Gastroesophageal sphincter (tissue), 4 donors: Measurements from ENCODE around the gene MORN5. TPM values are rescaled to one million over a fixed set of nuclear protein-coding genes. Genes with fewer than 3 reads are reported as not detected.

Source experiments
- ATAC-seq: fragments of 150-250 bp; one replicate; pipeline ENCODE4 v1.9.1; 2016; ENCODE audit warnings: mild to moderate bottlenecking, moderate library complexity
- H3K27ac ChIP-seq, 4 donors: fragments of 200-600 bp; sonication (generic) in 3 of 4; 1 replicate in 3 of 4; 2 replicates in 1 of 4; pipeline ENCODE4 v1.5.1; 2016 to 2019
- H3K27me3 ChIP-seq: fragments of 200-600 bp; sonication (generic); one replicate; pipeline ENCODE4 v1.5.1; 2019
- H3K36me3 ChIP-seq, 2 donors: fragments of 200-600 bp; sonication (generic); one replicate each; pipeline ENCODE4 v1.5.1; 2019; ENCODE audit warnings: control low read depth in 1 of 2
- H3K4me1 ChIP-seq, 3 donors: fragments of 200-600 bp; sonication (generic); 1 replicate in 2 of 3; 2 replicates in 1 of 3; pipeline ENCODE4 v1.5.1; 2016 to 2019; ENCODE audit warnings: control low read depth in 2 of 3
- H3K4me3 ChIP-seq, 2 donors: fragments of 200-600 bp; sonication (generic); one replicate each; pipeline ENCODE4 v1.5.1; 2019; ENCODE audit warnings: mild to moderate bottlenecking in 1 of 2, moderate library complexity in 1 of 2
- H3K9me3 ChIP-seq, 3 donors: fragments of 200-600 bp; sonication (generic); one replicate each; pipeline ENCODE4 v1.5.1; 2017 to 2019; ENCODE audit warnings: control low read depth in 2 of 3
- EP300 ChIP-seq: sonication (generic); formaldehyde crosslinking; IDR thresholded peaks from one replicate; pipeline ENCODE4 v1.6.1; 2017; ENCODE audit warnings: antibody characterized with exemption, mild to moderate bottlenecking
- POLR2A ChIP-seq, 2 donors: fragments of 450-650 bp; IDR thresholded peaks; one replicate each; pipeline ENCODE4 v1.6.1; 2017; ENCODE audit warnings: antibody characterized with exemption in 2 of 2, mild to moderate bottlenecking in 2 of 2, moderate library complexity in 1 of 2
- POLR2AphosphoS5 ChIP-seq: sonication (generic); formaldehyde crosslinking; IDR thresholded peaks from one replicate; pipeline ENCODE4 v1.6.1; 2017; ENCODE audit warnings: antibody characterized with exemption
- WGBS, 2 donors: methylation state at CpG; one replicate each; pipeline ENCODE4 v1.1.5; 2018; ENCODE audit warnings: low coverage in 1 of 2; 5-methylcytosine and 5-hydroxymethylcytosine counted together
- total RNA-seq, 4 donors: library from RNA; depleted of rRNA; stranded (reverse); fragments of >200 nt; gene quantifications; one replicate each; pipeline ENCODE4 v1.1.0, GENCODE V29; 2016
- TF ChIP-seq, protein P1 (sequence below), 4 experiments: fragments of 200-600 bp in 2 of 4; fragments of 450-650 bp in 2 of 4; sonication (generic) in 1 of 4; IDR thresholded peaks; one replicate each; pipeline ENCODE4 v1.5.1; 2017 to 2019; ENCODE audit warnings: antibody characterized with exemption in 4 of 4, mild to moderate bottlenecking in 2 of 4, moderate library complexity in 2 of 4

MORN5 gene
- total RNA-seq, 4 donors from 2014 or later, result 6.2 TPM; not detected in 3

DNA sequence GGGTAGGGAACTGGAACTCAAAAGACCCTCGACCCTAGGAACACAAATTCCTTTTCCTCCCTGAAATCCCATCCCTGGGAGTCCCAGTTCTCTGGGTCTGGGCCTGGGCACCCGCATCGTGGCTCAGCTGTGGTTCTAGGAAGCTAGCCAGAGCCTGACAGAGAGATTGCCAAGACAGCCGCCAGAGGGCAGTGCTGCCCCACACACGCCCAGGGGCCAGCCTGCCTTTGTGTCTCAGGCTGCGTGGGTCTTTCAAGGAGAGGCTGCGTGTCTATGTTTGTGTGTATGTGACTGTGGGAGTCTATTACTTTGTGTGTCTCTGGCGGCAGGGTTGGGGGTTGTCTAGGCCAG lies 34.6 kb upstream of the MORN5 start:
- TF ChIP-seq, protein P1, sequence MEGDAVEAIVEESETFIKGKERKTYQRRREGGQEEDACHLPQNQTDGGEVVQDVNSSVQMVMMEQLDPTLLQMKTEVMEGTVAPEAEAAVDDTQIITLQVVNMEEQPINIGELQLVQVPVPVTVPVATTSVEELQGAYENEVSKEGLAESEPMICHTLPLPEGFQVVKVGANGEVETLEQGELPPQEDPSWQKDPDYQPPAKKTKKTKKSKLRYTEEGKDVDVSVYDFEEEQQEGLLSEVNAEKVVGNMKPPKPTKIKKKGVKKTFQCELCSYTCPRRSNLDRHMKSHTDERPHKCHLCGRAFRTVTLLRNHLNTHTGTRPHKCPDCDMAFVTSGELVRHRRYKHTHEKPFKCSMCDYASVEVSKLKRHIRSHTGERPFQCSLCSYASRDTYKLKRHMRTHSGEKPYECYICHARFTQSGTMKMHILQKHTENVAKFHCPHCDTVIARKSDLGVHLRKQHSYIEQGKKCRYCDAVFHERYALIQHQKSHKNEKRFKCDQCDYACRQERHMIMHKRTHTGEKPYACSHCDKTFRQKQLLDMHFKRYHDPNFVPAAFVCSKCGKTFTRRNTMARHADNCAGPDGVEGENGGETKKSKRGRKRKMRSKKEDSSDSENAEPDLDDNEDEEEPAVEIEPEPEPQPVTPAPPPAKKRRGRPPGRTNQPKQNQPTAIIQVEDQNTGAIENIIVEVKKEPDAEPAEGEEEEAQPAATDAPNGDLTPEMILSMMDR (IDR thresholded peaks at IDR 0.05), result peak in 3 of 4 experiments; percentile 94 to 97 (median 96)
- TF ChIP-seq POLR2AphosphoS5 (no peak), POLR2A (IDR thresholded peaks at IDR 0.05) (no peak), EP300 (no peak)
- H3K27me3 ChIP-seq, result peaks cover 30% of the 10 kb centered on the region
- peak; percentile 76 for ATAC-seq
- 0 to 3% methylated on average over 1 to 7 of the region's 8 CpGs for WGBS, 2 donors
- H3K9me3 ChIP-seq, result no peaks in the 10 kb centered on the region
- no peak overlapping the region for H3K4me3 ChIP-seq
- H3K27ac ChIP-seq, result no peak overlapping the region
- no peaks in the 10 kb centered on the region for H3K36me3 ChIP-seq
- peaks cover 0 to 35% (median 16%) of the 10 kb centered on the region in 3 donors for H3K4me1 ChIP-seq

DNA sequence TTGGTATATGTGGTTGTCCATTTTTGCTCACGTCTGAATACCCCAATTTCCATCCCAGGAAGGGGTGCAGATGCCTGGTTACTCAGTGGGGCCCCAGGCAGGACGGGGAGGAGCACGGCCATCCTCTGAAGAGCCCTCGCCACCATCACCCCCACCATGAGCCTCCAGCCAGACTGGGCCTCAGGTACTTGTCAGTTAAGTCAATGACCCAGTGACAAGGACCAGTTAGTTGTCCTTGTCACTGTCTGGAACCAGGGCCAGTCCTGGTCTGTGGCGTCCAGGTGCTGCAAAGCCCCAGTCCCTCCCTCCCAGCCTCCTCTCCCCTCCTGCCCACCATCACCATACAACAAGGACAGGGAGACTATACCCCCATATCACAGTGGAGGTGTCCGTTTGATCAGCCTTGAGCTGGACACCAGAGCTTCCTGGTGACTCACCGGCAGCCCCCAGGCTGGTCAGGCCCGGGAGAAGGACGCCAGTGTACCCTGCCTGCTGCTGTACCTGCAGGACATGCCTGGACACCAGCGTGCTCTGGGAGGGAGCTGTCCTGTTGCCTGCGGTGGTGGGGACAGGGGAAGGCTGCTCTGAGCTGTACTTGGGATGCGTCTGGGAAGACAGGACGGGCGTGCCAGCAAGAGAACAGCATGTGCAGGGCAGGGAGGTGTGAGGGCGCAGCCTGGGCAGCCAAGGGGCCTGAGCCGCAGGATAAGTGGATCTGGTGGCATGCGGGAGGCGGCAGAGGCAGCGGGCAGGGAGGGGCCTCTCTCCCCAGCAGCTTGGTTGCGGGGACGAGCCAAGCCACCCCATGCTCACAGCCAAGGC lies 34.0 kb upstream of the MORN5 start:
- no peaks in the 10 kb centered on the region for H3K36me3 ChIP-seq
- H3K27ac ChIP-seq, result peak overlapping the region in 2 of 4 donors; percentile 9 to 51
- peaks cover 0 to 36% (median 16%) of the 10 kb centered on the region in 3 donors for H3K4me1 ChIP-seq
- ATAC-seq, result no peak
- H3K27me3 ChIP-seq, result peaks cover 30% of the 10 kb centered on the region
- peak overlapping the region in 1 of 2 donors; percentile 44 for H3K4me3 ChIP-seq
- 53 to 100% methylated on average over 1 to 5 of the region's 21 CpGs for WGBS, 2 donors
- TF ChIP-seq EP300 (no peak), POLR2A (IDR thresholded peaks at IDR 0.05) (no peak), POLR2AphosphoS5 (no peak)
- TF ChIP-seq, protein P1 (IDR thresholded peaks at IDR 0.05), result no peak
- no peaks in the 10 kb centered on the region for H3K9me3 ChIP-seq

DNA sequence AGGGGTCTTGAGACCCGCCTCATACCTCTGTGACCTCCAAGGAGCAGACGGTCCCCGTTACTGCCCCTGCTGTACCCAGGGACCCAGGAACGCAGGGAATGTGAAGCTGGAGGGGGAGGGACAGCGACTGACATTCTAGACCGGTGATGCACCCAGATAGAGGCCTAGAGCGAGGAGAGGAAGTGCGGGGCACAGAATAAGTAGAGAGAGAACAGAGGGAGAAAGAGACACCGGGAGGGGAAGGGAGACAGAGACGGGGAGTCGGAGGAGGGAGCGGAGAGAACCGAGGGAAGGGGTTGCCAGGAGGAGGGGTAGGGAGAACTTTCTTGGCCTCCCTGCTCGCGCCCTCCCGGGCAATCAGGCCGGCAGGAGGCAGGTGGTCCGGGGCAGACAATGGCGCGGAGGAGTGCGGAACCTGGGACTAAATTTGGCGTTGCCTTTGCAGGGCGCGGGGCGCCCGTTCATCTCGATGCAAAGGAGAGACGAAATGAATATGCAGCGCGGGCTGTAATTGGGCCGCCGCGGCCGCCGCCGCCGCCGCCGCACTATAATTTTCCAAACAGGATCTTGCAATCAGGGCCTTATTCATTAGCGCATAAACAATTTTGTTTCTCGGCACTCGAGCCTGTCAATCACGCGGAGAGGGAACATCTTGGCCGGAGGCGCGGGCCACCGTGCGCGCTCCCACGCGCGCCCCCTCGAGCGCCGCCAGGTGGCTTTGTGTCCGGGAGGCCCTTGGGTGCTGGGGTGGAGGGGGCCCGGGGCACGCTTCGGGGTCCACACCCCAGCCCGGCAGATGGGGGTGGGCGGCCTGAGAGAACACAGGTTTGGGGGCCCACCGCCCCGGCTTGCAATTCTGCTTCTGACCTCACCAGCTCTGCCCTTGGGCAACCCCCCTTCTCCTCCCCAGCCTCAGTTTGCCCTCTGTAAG lies 33.1 kb upstream of the MORN5 start:
- TF ChIP-seq, protein P1 (IDR thresholded peaks at IDR 0.05), result no peak
- TF ChIP-seq POLR2A (IDR thresholded peaks at IDR 0.05) (no peak), POLR2AphosphoS5 (no peak), EP300 (no peak)
- H3K36me3 ChIP-seq, result no peaks in the 10 kb centered on the region
- peak overlapping the region in 2 of 4 donors; percentile 3 to 51 for H3K27ac ChIP-seq
- H3K9me3 ChIP-seq, result no peaks in the 10 kb centered on the region
- peaks cover 30% of the 10 kb centered on the region for H3K27me3 ChIP-seq
- WGBS, 2 donors, result 26% methylated on average over 38 of the region's 64 CpGs; no CpG with 5 or more reads in 1 of the 2 donors
- peaks cover 0 to 45% (median 22%) of the 10 kb centered on the region in 3 donors for H3K4me1 ChIP-seq
- H3K4me3 ChIP-seq, result peak overlapping the region; percentile 2 to 44
- ATAC-seq, result no peak

DNA sequence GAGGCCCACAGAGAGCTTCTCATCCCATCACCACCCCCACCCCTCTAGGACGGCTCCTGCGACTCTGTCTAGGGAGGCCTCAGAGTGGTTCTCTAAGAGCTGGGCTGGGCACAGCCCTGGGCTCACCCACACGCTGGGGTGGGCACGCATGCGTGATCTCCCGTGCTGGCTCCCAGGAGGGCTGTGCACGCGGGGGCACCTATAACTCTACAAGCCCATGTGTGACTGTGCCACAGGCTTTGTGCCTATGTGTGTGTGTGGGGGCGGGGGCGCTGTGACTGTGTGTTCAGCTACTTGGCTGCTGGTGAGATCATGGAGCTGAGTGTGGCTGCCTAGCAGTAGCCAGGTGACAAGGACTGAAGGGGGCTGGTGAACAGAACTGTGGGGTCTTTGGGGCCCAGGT lies 32.3 kb upstream of the MORN5 start:
- H3K4me3 ChIP-seq, result no peak overlapping the region
- H3K27me3 ChIP-seq, result peaks cover 30% of the 10 kb centered on the region
- WGBS, 2 donors, result no CpG with 5 or more reads among the region's 10 CpGs
- TF ChIP-seq, protein P1 (IDR thresholded peaks at IDR 0.05), result no peak
- TF ChIP-seq POLR2AphosphoS5 (no peak), POLR2A (IDR thresholded peaks at IDR 0.05) (no peak), EP300 (no peak)
- peaks cover 0 to 50% (median 27%) of the 10 kb centered on the region in 3 donors for H3K4me1 ChIP-seq
- ATAC-seq, result no peak
- H3K36me3 ChIP-seq, result no peaks in the 10 kb centered on the region
- H3K27ac ChIP-seq, result peak overlapping the region in 1 of 4 donors; percentile 23
- no peaks in the 10 kb centered on the region for H3K9me3 ChIP-seq
